Kidney (tissue), 14 donors: ENCODE results near the gene PATE1. TPM values are rescaled to one million over a fixed set of nuclear protein-coding genes. Genes with fewer than 3 reads are reported as not detected.
A peak's percentile ranks its signal among the peaks of the same experiment; 100 is the strongest.

Source experiments
- DNase-seq, 5 donors: peaks; one replicate each; pipeline ENCODE4 v3.0.0-alpha.2; 2013 to 2020
- FAIRE-seq: peaks from 2 replicates; lab custom pipeline; 2012; peaks lifted over from hg19 to GRCh38; lab: Jason Lieb, UNC
- H3K27ac ChIP-seq, 2 donors: one replicate each; pipeline ENCODE4 v1.7.0; 2013; ENCODE audit warnings: low read depth in 2 of 2, low read length in 2 of 2, inconsistent platforms in 1 of 2
- H3K27me3 ChIP-seq: one replicate; pipeline ENCODE4 v1.7.1; 2013; ENCODE audit warnings: low read length, inconsistent platforms; ENCODE audit not compliant: control insufficient read depth, insufficient read depth
- H3K36me3 ChIP-seq, 3 donors: one replicate each; pipeline versions ENCODE4 v1.7.0 to v1.7.1; 2013; ENCODE audit warnings: low read length in 3 of 3, control low read depth in 1 of 3, inconsistent platforms in 1 of 3; ENCODE audit not compliant: insufficient read depth in 3 of 3, control insufficient read depth in 2 of 3
- H3K4me1 ChIP-seq, 3 donors: one replicate each; pipeline versions ENCODE4 v1.7.0 to v1.7.1; 2013; ENCODE audit warnings: low read length in 3 of 3, inconsistent platforms in 1 of 3, low read depth in 1 of 3; ENCODE audit not compliant: control insufficient read depth in 2 of 3, insufficient read depth in 2 of 3
- H3K4me3 ChIP-seq, 3 donors: one replicate each; pipeline versions ENCODE4 v1.7.0 to v1.8.1; 2013; ENCODE audit warnings: low read length in 3 of 3, control low read depth in 1 of 3, inconsistent platforms in 1 of 3
- H3K9ac ChIP-seq, 3 donors: one replicate each; pipeline versions ENCODE4 v1.7.0 to v1.7.1; 2013; ENCODE audit warnings: low read length in 3 of 3, control low read depth in 1 of 3, inconsistent platforms in 1 of 3
- H3K9me3 ChIP-seq, 3 donors: one replicate each; pipeline versions ENCODE4 v1.7.0 to v1.7.1; 2013; ENCODE audit warnings: low read length in 3 of 3, control low read depth in 1 of 3, inconsistent platforms in 1 of 3; ENCODE audit not compliant: control insufficient read depth in 2 of 3, insufficient read depth in 1 of 3
- intact Hi-C: fragments of 100-400 bp; cut with DNase I; formaldehyde crosslinking; loops from one replicate; pipeline ENCODE4 v1.11.1; 2022
- polyA plus RNA-seq: library from polyadenylated mRNA; stranded (reverse); fragments of 350-450 nt; fragmentation: Illumina TruSeq; extraction: RNeasy Lipid Tissue Mini Kit (QIAGEN cat#74804); gene quantifications from one replicate; pipeline ENCODE4 v1.2.3, GENCODE V29; 2014; ENCODE audit warnings: low read depth, low replicate concordance; ENCODE audit not compliant: insufficient read depth
- total RNA-seq: library from RNA; stranded (reverse); fragmentation: NEBNext Ultra II Directional; extraction: Animal tissue kit (Norgen Biotek cat#: 25700); gene quantifications from one replicate; pipeline ENCODE4 v1.2.1, GENCODE V29; 2021
- TF ChIP-seq, protein P1 (sequence below): IDR thresholded peaks from 3 replicates; pipeline ENCODE4 v1.5.1; 2012; ENCODE audit warnings: mild to moderate bottlenecking, moderate library complexity, borderline replicate concordance; ENCODE audit not compliant: insufficient read depth; ENCODE audit errors: extremely low read depth
- donor health status: control.
- donor health status: control.
- donor health status: control.
- donor health status: control.
- donor health status: control.
- donor health status: DM: yes; HTN: yes; CAD: no.
- donor health status: Normal renal cell carcinoma (clear cell type).

The PATE1 gene
- total and polyA plus RNA-seq, 2 donors from 2014 or later = not detected

- H3K4me3 ChIP-seq = no peak overlapping the region
- H3K36me3 ChIP-seq = no peaks in the 10 kb centered on the region
- no peak overlapping the region for H3K9ac ChIP-seq
- no peaks in the 10 kb centered on the region for H3K9me3 ChIP-seq
- TF ChIP-seq, protein P1, sequence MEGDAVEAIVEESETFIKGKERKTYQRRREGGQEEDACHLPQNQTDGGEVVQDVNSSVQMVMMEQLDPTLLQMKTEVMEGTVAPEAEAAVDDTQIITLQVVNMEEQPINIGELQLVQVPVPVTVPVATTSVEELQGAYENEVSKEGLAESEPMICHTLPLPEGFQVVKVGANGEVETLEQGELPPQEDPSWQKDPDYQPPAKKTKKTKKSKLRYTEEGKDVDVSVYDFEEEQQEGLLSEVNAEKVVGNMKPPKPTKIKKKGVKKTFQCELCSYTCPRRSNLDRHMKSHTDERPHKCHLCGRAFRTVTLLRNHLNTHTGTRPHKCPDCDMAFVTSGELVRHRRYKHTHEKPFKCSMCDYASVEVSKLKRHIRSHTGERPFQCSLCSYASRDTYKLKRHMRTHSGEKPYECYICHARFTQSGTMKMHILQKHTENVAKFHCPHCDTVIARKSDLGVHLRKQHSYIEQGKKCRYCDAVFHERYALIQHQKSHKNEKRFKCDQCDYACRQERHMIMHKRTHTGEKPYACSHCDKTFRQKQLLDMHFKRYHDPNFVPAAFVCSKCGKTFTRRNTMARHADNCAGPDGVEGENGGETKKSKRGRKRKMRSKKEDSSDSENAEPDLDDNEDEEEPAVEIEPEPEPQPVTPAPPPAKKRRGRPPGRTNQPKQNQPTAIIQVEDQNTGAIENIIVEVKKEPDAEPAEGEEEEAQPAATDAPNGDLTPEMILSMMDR = no peak
- H3K27me3 ChIP-seq = no peaks in the 10 kb centered on the region
- intact Hi-C loops = no loop called here
- no peaks in the 10 kb centered on the region for H3K4me1 ChIP-seq
- DNase-seq (no peak), FAIRE-seq (no peak)
- H3K27ac ChIP-seq = no peak overlapping the region
Measured at GRCh38 chr11:125720781-125721180, 25.3 kb upstream of the PATE1 start.

DNA sequence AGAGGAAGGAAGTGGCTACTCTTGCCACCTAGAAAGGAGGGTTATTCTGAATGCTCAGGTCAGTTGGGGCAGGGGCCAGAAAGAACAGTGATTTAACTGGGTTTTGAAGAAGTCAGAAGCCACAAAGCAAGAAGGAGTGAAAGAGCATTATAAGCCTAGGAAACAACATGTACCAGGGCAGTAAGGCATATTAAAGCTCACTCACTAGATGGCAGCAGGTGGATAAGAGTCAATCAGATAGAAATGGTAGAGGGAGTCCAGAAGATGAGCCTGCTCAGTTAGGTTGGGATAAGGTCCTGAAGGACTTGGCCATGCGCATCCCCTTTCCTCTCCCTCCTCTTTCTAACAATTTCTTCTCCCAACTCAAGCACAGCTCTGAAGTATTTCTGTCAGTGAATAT, 22.0 kb upstream of the PATE1 start:
- H3K27me3 ChIP-seq = no peaks in the 10 kb centered on the region
- no peak overlapping the region for H3K9ac ChIP-seq
- TF ChIP-seq, protein P1 = no peak
- H3K4me3 ChIP-seq = no peak overlapping the region
- FAIRE-seq = no peak
- intact Hi-C loops = no loop called here
- H3K9me3 ChIP-seq = no peaks in the 10 kb centered on the region
- DNase-seq = peak in 1 of 5 donors; percentile 6
- H3K4me1 ChIP-seq = no peaks in the 10 kb centered on the region
- no peak overlapping the region for H3K27ac ChIP-seq
- no peaks in the 10 kb centered on the region for H3K36me3 ChIP-seq

DNA sequence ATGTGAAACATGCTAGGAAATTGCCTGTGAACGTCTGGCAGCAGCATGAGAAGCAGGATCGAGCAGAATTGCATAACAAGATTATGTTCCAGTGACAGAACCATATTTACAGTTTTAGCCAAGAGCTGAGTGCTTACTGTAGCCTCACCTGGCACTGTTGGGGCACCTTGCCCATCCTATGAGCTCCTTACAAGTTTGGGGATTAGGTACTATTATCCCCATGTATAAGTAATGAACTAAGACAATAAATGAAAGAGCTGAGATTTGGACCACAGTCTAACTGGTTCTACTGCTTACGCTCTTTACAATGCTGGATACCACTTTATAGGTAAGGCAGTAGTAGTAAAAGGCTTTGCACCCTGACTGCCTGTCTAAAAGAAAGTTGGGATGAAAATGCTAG, 17.1 kb upstream of the PATE1 start:
- intact Hi-C loops = no loop called here
- H3K27ac ChIP-seq = no peak overlapping the region
- no peaks in the 10 kb centered on the region for H3K36me3 ChIP-seq
- no peak overlapping the region for H3K9ac ChIP-seq
- H3K9me3 ChIP-seq = no peaks in the 10 kb centered on the region
- FAIRE-seq = no peak
- no peak for DNase-seq
- TF ChIP-seq, protein P1 = no peak
- H3K27me3 ChIP-seq = no peaks in the 10 kb centered on the region
- no peaks in the 10 kb centered on the region for H3K4me1 ChIP-seq
- no peak overlapping the region for H3K4me3 ChIP-seq

GRCh38 chr11:125740617-125741016, 5.5 kb upstream of the PATE1 start:
- no peaks in the 10 kb centered on the region for H3K36me3 ChIP-seq
- FAIRE-seq (no peak), DNase-seq (no peak)
- H3K27ac ChIP-seq = no peak overlapping the region
- no peaks in the 10 kb centered on the region for H3K27me3 ChIP-seq
- no peak overlapping the region for H3K9ac ChIP-seq
- no peaks in the 10 kb centered on the region for H3K4me1 ChIP-seq
- H3K4me3 ChIP-seq = no peak overlapping the region
- TF ChIP-seq, protein P1 = no peak
- intact Hi-C loops = no loop called here
- H3K9me3 ChIP-seq = no peaks in the 10 kb centered on the region
